H1 (cell line): ENCODE results near the gene NDUFA6. TPM values are rescaled to one million over a fixed set of nuclear protein-coding genes. Genes with fewer than 3 reads are reported as not detected.

Source experiments
- CTCF ChIA-PET: fragments of 300-600 bp; sonication (Branson Sonifier 250); formaldehyde crosslinking; loops from one replicate; lab custom pipeline; 2021; ENCODE audit not compliant: partially characterized antibody; lab: Charles Lee
- POLR2A ChIA-PET: fragments of 300-600 bp; sonication (Branson Sonifier 250); formaldehyde crosslinking; loops from one replicate; lab custom pipeline; 2021; ENCODE audit warnings: inconsistent platforms; ENCODE audit not compliant: partially characterized antibody; lab: Charles Lee
- DNase-seq, 2 experiments: peaks; one replicate each; pipeline versions ENCODE4 v3.0.0 to v3.0.0-alpha.2; 2010 to 2022; ENCODE audit warnings: low spot score in 2 of 2, low read depth in 1 of 2, mixed read lengths in 1 of 2
- FAIRE-seq: peaks from 2 replicates; lab custom pipeline; 2011; peaks lifted over from hg19 to GRCh38; lab: Jason Lieb, UNC
- H2AFZ ChIP-seq: 2 replicates; pipeline ENCODE4 v1.8.1; 2012; ENCODE audit warnings: low read length, inconsistent platforms
- H2AK5ac ChIP-seq: 2 replicates; pipeline ENCODE4 v1.6.1; 2013; ENCODE audit warnings: low read depth, low read length
- H2BK120ac ChIP-seq: replicated peaks from 2 replicates; pipeline ENCODE3; 2013; ENCODE audit warnings: low read depth, low read length, inconsistent platforms
- H2BK12ac ChIP-seq: 2 replicates; pipeline ENCODE4 v1.6.1; 2013; ENCODE audit warnings: low read depth, low read length
- H2BK15ac ChIP-seq: 2 replicates; pipeline ENCODE4 v1.6.1; 2013; ENCODE audit warnings: low read length
- H2BK20ac ChIP-seq: 2 replicates; pipeline ENCODE4 v1.6.1; 2013; ENCODE audit warnings: low read length
- H2BK5ac ChIP-seq: 2 replicates; pipeline ENCODE4 v1.6.1; 2013; ENCODE audit warnings: low read depth, low read length
- H3K14ac ChIP-seq: 2 replicates; pipeline ENCODE4 v1.6.1; 2013; ENCODE audit warnings: inconsistent platforms; ENCODE audit not compliant: insufficient read length
- H3K18ac ChIP-seq: 2 replicates; pipeline ENCODE4 v1.6.1; 2013; ENCODE audit warnings: low read length; ENCODE audit errors: extremely low read depth
- H3K23ac ChIP-seq: 2 replicates; pipeline ENCODE4 v1.6.1; 2013; ENCODE audit warnings: inconsistent platforms; ENCODE audit not compliant: insufficient read length
- H3K23me2 ChIP-seq: 2 replicates; pipeline ENCODE4 v1.6.1; 2013; ENCODE audit warnings: low read depth, low read length
- H3K27ac ChIP-seq: 2 replicates; pipeline ENCODE4 v1.6.1; 2011; ENCODE audit warnings: low read depth, low read length, inconsistent platforms
- H3K27me3 ChIP-seq, 4 experiments: replicated peaks in 1 of 4; 1 replicate in 1 of 4; 2 replicates in 3 of 4; pipeline versions ENCODE4 v1.6.1 to v1.8.1; 2011 to 2013; ENCODE audit warnings: low read length in 3 of 4, mild to moderate bottlenecking in 3 of 4, inconsistent platforms in 2 of 4, mixed read lengths in 2 of 4, moderate library complexity in 1 of 4; ENCODE audit not compliant: control insufficient read depth in 3 of 4, insufficient read depth in 3 of 4; ENCODE audit errors: extremely low read depth in 1 of 4
- H3K36me3 ChIP-seq, 4 experiments: 2 replicates each; pipeline versions ENCODE4 v1.6.1 to v1.8.1; 2011 to 2013; ENCODE audit warnings: mild to moderate bottlenecking in 4 of 4, low read length in 3 of 4, moderate library complexity in 2 of 4, control low read depth in 1 of 4, inconsistent platforms in 1 of 4; ENCODE audit not compliant: insufficient read depth in 4 of 4, control insufficient read depth in 2 of 4
- H3K4ac ChIP-seq: replicated peaks from 2 replicates; pipeline ENCODE3; 2013; ENCODE audit warnings: low read length, low read depth, mixed read lengths, inconsistent platforms; ENCODE audit not compliant: insufficient read length
- H3K4me1 ChIP-seq, 4 experiments: replicated peaks in 1 of 4; 1 replicate in 1 of 4; 2 replicates in 3 of 4; pipeline versions ENCODE4 v1.6.1 to v1.8.1; 2011 to 2013; ENCODE audit warnings: low read length in 3 of 4, inconsistent platforms in 2 of 4, mixed read lengths in 1 of 4; ENCODE audit not compliant: insufficient read depth in 4 of 4, control insufficient read depth in 3 of 4
- H3K4me2 ChIP-seq, 2 experiments: 2 replicates each; pipeline versions ENCODE4 v1.6.1 to v1.8.1; 2011 to 2013; ENCODE audit warnings: low read depth in 2 of 2, low read length in 2 of 2, control low read depth in 1 of 2, inconsistent platforms in 1 of 2, mild to moderate bottlenecking in 1 of 2; ENCODE audit not compliant: insufficient read depth in 1 of 2
- H3K4me3 ChIP-seq, 4 experiments: fragments of 200-600, 300-600 bp in 1 of 4; sonication (generic), shearing (Covaris generic), sonication (Bioruptor Twin) in 1 of 4; 2 replicates each; pipeline versions ENCODE4 v1.5.1 to v1.8.1; 2011 to 2016; ENCODE audit warnings: low read length in 4 of 4, low read depth in 3 of 4, control low read depth in 2 of 4, inconsistent platforms in 2 of 4, mild to moderate bottlenecking in 2 of 4, mixed read lengths in 1 of 4, moderate library complexity in 1 of 4; ENCODE audit not compliant: insufficient read depth in 2 of 4; ENCODE audit errors: extremely low read depth in 1 of 4
- H3K56ac ChIP-seq: replicated peaks from 2 replicates; pipeline ENCODE3; 2013; ENCODE audit warnings: low read depth, mild to moderate bottlenecking, mixed read lengths, low read length, inconsistent platforms; ENCODE audit not compliant: insufficient read length
- H3K79me1 ChIP-seq: 2 replicates; pipeline ENCODE4 v1.6.1; 2013; ENCODE audit warnings: low read depth, low read length, control low read depth
- H3K79me2 ChIP-seq, 2 experiments: 2 replicates each; pipeline versions ENCODE4 v1.6.1 to v1.8.1; 2012 to 2013; ENCODE audit warnings: low read length in 2 of 2, mild to moderate bottlenecking in 2 of 2, inconsistent platforms in 1 of 2; ENCODE audit not compliant: insufficient read depth in 2 of 2, control insufficient read depth in 1 of 2
- H3K9ac ChIP-seq, 4 experiments: replicated peaks in 1 of 4; 1 replicate in 1 of 4; 2 replicates in 3 of 4; pipeline versions ENCODE4 v1.6.1 to v1.8.1; 2011 to 2013; ENCODE audit warnings: low read depth in 3 of 4, low read length in 3 of 4, control low read depth in 2 of 4, mild to moderate bottlenecking in 2 of 4, moderate library complexity in 2 of 4, inconsistent platforms in 1 of 4; ENCODE audit errors: extremely low read depth in 1 of 4
- H3K9me3 ChIP-seq, 2 experiments: 2 replicates each; pipeline versions ENCODE4 v1.6.1 to v1.8.1; 2012 to 2013; ENCODE audit warnings: mild to moderate bottlenecking in 2 of 2, moderate library complexity in 2 of 2, control low read depth in 1 of 2, inconsistent platforms in 1 of 2, low read depth in 1 of 2, low read length in 1 of 2, mixed read lengths in 1 of 2; ENCODE audit not compliant: insufficient read depth in 2 of 2
- H4K20me1 ChIP-seq, 2 experiments: replicated peaks in 1 of 2; 2 replicates each; pipeline versions ENCODE3 to v1.8.1; 2011 to 2013; ENCODE audit warnings: inconsistent platforms in 2 of 2, low read length in 2 of 2, mild to moderate bottlenecking in 1 of 2; ENCODE audit not compliant: insufficient read depth in 2 of 2, control insufficient read depth in 1 of 2
- H4K5ac ChIP-seq: 2 replicates; pipeline ENCODE4 v1.6.1; 2013; ENCODE audit warnings: low read length, low read depth, mixed read lengths, inconsistent platforms; ENCODE audit not compliant: insufficient read length
- H4K8ac ChIP-seq: 2 replicates; pipeline ENCODE4 v1.8.0; 2013; ENCODE audit warnings: mild to moderate bottlenecking, moderate library complexity, low read length, inconsistent platforms; ENCODE audit not compliant: insufficient read depth; ENCODE audit errors: extremely low read depth
- H4K91ac ChIP-seq: replicated peaks from 2 replicates; pipeline ENCODE3; 2013; ENCODE audit warnings: low read length, mixed read lengths, inconsistent platforms; ENCODE audit not compliant: insufficient read length
- BACH1 ChIP-seq: IDR thresholded peaks from 2 replicates; pipeline ENCODE4 v1.6.1; 2012; ENCODE audit warnings: low read length, improper control_type of control experiment
- CREB1 ChIP-seq: IDR thresholded peaks from 2 replicates; pipeline ENCODE4 v1.6.1; 2012; ENCODE audit warnings: inconsistent platforms
- GABPA ChIP-seq: IDR thresholded peaks from 2 replicates; pipeline ENCODE4 v1.6.1; 2011; ENCODE audit warnings: mild to moderate bottlenecking, low read length, moderate library complexity, borderline replicate concordance; ENCODE audit not compliant: insufficient read depth
- MAFK ChIP-seq: IDR thresholded peaks from 2 replicates; pipeline ENCODE4 v1.6.1; 2012; ENCODE audit warnings: low read depth, mild to moderate bottlenecking, improper control_type of control experiment, low read length
- RFX5 ChIP-seq: IDR thresholded peaks from 2 replicates; pipeline ENCODE4 v1.6.1; 2011; ENCODE audit warnings: low read depth, low read length, improper control_type of control experiment, borderline replicate concordance
- SIX5 ChIP-seq: IDR thresholded peaks from 2 replicates; pipeline ENCODE4 v1.6.1; 2011; ENCODE audit warnings: mild to moderate bottlenecking, low read depth, low read length
- ZNF274 ChIP-seq: IDR thresholded peaks from 2 replicates; pipeline ENCODE4 v1.7.0; 2012; ENCODE audit warnings: low read length, borderline replicate concordance; ENCODE audit errors: extremely low read depth
- WGBS, 2 experiments: shearing (Covaris generic) in 1 of 2; methylation state at CpG; one replicate each; pipeline versions ENCODE4 v1.1.6 to v1.1.7; 2013 to 2015; ENCODE audit warnings: low lambda C conversion rate in 2 of 2, mixed read lengths in 2 of 2, inconsistent platforms in 1 of 2, low coverage in 1 of 2, missing lambda C conversion rate in 1 of 2; ENCODE audit not compliant: insufficient replicate concordance in 2 of 2, insufficient coverage in 1 of 2, insufficient read length in 1 of 2; ENCODE audit errors: extremely low coverage in 1 of 2, missing lambda C conversion rate in 1 of 2; 5-methylcytosine and 5-hydroxymethylcytosine counted together
- polyA plus RNA-seq, 7 experiments: library from polyadenylated mRNA; depleted of rRNA in 3 of 7; stranded (reverse) in 5 of 7; unstranded in 2 of 7; fragments of >200 nt in 5 of 7; fragments of 200-250 nt in 2 of 7; gene quantifications; 1 replicate in 5 of 7; 2 replicates in 1 of 7; 4 replicates in 1 of 7; pipeline versions ENCODE4 v1.2.1 to v1.2.3, GENCODE V29; 2011 to 2013; ENCODE audit warnings: missing spikeins in 2 of 7, mixed read lengths in 2 of 7
- total RNA-seq: library from RNA; stranded (reverse); fragmentation: NEBNext Ultra II Directional; extraction: Animal tissue kit (Norgen Biotek cat#: 25700); gene quantifications from 2 replicates; pipeline ENCODE4 v1.2.1, GENCODE V29; 2021

The NDUFA6 gene
- total and polyA plus RNA-seq, 2 of the 8 experiments (the other 6 are each of a cell fraction or from before 2014, with no cell fraction given) = 76.2 to 105 TPM

DNA sequence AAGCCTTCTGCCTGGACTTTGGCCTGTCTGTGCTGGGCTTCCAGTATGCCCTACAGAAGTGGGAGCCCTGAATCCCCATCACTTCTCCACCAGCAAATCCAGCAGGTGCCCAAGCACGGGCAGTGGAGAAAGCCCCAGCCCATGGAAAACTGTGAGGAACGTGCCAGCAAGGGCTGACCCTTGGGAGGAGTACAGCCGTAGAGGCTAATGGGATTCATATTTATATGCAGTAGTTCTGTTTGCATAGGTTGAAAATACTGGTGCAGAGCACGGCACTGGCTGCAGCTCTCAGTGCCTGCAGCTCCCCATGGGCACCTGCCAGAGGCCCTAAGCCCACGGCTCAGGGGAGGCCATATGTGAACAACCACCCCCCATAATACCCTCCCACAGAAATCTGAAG lies 30.1 kb downstream of the NDUFA6 start:
- Histone ChIP-seq H3K79me2 (no peaks in the 10 kb centered on the region), H3K23me2 (no peaks in the 10 kb centered on the region), H2BK20ac (no peak overlapping the region), H3K27ac (no peak overlapping the region), H3K4me1 (peaks cover 0 to 8% (median 4%) of the 10 kb centered on the region in 4 experiments; a peak in 4 of 7 replicates), H4K20me1 (peaks cover 0 to 3% of the 10 kb centered on the region in 2 experiments), H3K14ac (no peak overlapping the region), H4K91ac (no peak overlapping the region), H3K9ac (no peak overlapping the region), H3K36me3 (peaks cover 0 to 10% (median 6%) of the 10 kb centered on the region in 4 experiments; a peak in 4 of 8 replicates), H2AFZ (no peak overlapping the region), H3K9me3 (peaks cover 7 to 8% of the 10 kb centered on the region in 2 experiments; a peak in 2 of 4 replicates), H3K4me2 (no peak overlapping the region), H3K79me1 (no peaks in the 10 kb centered on the region), H2BK5ac (no peak overlapping the region), H2BK120ac (no peak overlapping the region), H2BK12ac (no peak overlapping the region), H3K23ac (no peak overlapping the region), H2BK15ac (no peak overlapping the region), H4K5ac (no peak overlapping the region), H3K27me3 (no peaks in the 10 kb centered on the region), H4K8ac (no peak overlapping the region), H3K4ac (no peak overlapping the region), H2AK5ac (no peak overlapping the region), H3K56ac (no peak overlapping the region), H3K4me3 (no peak overlapping the region), H3K18ac (no peak overlapping the region)
- FAIRE-seq (no peak), DNase-seq (peak in 1 of 2 experiments; percentile 14)
- ChIA-PET CTCF (interaction anchor here (1.0 to 1.4 kb wide), 2 partner anchors 52 to 95 kb away, joined by 3 to 4 read pairs; no protein-coding TSS in a partner anchor), POLR2A (interaction anchor here (1.4 to 1.5 kb wide), 2 partner anchors 9 to 16 kb away, joined by 3 to 5 read pairs; no protein-coding TSS in a partner anchor)
- 94% methylated on average over 5 of the region's 5 CpGs; no CpG with 5 or more reads in 1 of the 2 experiments for WGBS, 2 experiments
- TF ChIP-seq CREB1 = no peak
- no peak for TF ChIP-seq ZNF274
- no peak for TF ChIP-seq RFX5
- no peak for TF ChIP-seq BACH1
- TF ChIP-seq GABPA = no peak
- TF ChIP-seq SIX5 = no peak
- no peak for TF ChIP-seq MAFK
